SH-SY5Y (cell line): ENCODE results near the gene CDKL5.

Experiments
- GATA2 ChIP-seq: IDR thresholded peaks from 2 replicates; pipeline ENCODE4 v1.6.1; 2011; ENCODE audit warnings: mild to moderate bottlenecking, low read depth, low read length
- GATA3 ChIP-seq: IDR thresholded peaks from 2 replicates; pipeline ENCODE4 v1.6.1; 2011; ENCODE audit warnings: low read depth, mild to moderate bottlenecking, low read length, moderate library complexity

DNA sequence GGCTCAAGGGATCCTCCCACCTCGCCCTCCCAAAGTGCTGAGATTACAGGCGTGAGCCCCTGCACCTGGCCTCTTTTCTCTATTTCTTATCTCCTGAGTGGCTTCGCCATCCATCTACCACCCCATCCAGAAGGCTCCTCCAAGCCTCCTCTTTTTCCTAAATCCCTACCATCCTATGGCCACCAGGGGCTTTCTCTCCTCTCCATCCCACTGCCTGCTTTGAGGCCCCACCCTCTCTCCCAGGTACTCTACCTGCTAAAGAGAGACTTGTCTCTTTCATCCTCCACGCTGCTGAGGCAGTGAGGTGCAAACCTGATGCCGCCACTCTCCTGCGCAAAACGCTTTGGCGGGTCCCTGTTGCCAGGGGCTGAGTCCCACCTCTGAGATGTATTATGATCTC lies 239.5 kb downstream of the CDKL5 start:
- TF ChIP-seq GATA3 (no peak), GATA2 (no peak)
